SK-MEL-5 (cell line): ENCODE results near the gene CDK10. TPM values are rescaled to one million over a fixed set of nuclear protein-coding genes. Genes with fewer than 3 reads are reported as not detected.

Source experiments
- DNase-seq: peaks from one replicate; pipeline ENCODE4 v3.0.0-alpha.2; 2016; ENCODE audit warnings: low read depth, low spot score
- in situ Hi-C: cut with HindIII; loops from 2 replicates; pipeline ENCODE4 v1.10.0; 2016; ENCODE audit warnings: low sequenced_read_pairs, high pct_unique_total_duplicates, low pct_unique_long_range_greater_than_20kb
- polyA plus RNA-seq, 2 experiments: library from polyadenylated mRNA; depleted of rRNA; stranded (reverse); fragments of >200 nt; gene quantifications; 2 replicates each; pipeline ENCODE4 v1.2.3, GENCODE V29; 2015
- total RNA-seq: library from RNA; depleted of rRNA; stranded (reverse); fragments of >200 nt; shearing (Covaris generic); gene quantifications from 2 replicates; pipeline ENCODE4 v1.2.3, GENCODE V29; 2014; rRNA removed

The CDK10 gene
- total RNA-seq = 16.6 and 18.1 TPM in 2 replicates
- 22.4 and 23.8 TPM in 2 replicates for polyA plus RNA-seq (2015; cell fraction: cytosol; rRNA removed)
- polyA plus RNA-seq (2015; cell fraction: nucleus; rRNA removed) = 253 and 267 TPM in 2 replicates

DNA sequence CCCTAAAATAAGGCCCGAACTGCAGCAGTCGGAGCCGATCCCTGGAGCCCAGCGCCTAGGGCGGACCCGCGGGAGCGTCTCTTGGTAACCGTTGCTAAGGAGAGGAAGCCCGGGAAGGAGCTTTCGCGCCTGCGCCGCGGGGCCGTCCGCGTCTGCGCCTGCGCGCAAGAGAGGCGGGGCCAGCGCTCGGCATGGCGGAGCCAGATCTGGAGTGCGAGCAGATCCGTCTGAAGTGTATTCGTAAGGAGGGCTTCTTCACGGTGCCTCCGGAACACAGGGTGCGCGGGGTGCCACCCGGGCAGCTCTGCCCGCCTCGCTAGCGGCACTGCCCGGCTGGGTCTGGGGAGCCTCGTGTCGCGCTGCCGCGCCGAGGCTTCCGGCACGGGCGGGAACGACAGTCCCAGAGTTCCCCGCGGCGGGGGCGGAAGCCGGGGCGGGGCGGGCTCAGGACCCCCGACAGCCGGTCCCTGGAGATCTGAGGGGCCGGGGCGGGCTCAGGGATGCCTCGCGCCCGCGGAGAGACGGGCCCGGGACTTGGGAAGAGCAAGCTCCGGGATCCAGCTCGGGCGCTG is at the start of gene CDK10:
Gene CDK10 (plus strand): TSS at position 170 of the 572 bp plus-strand sequence. CDS start 22 bp downstream, at position 192.
- peak; percentile 83 for DNase-seq
- in situ Hi-C loops = no loop called here

GRCh38 chr16:89637379-89637778 is 49.1 kb upstream of the CDK10 start:
- in situ Hi-C loops = no loop called here
- DNase-seq = no peak

- in situ Hi-C loops = no loop called here
- DNase-seq = no peak
Observed at GRCh38 chr16:89638455-89638854, 48.0 kb upstream of the CDK10 start.

GRCh38 chr16:89639385-89639784 is 47.1 kb upstream of the CDK10 start:
- no peak for DNase-seq
- in situ Hi-C loops = no loop called here

DNA sequence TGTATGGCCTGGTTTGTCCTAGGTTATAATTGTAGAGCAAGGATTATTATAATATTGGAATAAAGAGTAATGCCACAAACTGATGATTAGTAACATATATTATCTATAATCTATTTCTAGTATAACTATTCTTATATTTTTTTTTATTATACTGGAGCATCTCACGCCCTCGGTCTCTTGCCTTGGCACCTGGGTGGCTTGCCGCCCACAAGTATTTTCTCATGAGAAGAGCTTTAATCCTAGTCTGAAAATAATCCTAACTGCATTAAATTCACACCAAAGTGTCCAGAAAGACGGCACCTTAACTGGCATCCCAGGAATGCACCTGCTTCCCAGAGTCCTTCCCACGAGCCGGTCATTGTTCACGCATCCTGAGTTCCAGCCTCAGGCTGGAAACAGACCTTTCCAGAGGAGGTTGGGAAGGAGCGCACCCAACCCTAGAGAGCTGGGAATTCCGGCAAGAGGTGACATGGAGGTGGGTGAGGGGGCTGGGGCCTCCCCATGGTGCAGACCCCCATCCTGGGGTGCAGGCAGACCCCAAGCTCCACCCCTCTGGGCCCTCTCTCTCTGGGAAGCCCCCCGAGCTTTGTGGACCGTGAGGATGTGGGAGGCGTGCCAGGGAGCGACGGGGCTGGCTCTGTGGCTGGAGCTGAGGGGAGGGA is 44.9 kb upstream of the CDK10 start:
- in situ Hi-C loops = no loop called here
- DNase-seq = no peak

- DNase-seq = no peak
- in situ Hi-C loops = no loop called here
Observed at GRCh38 chr16:89642574-89642973, 43.9 kb upstream of the CDK10 start.

DNA sequence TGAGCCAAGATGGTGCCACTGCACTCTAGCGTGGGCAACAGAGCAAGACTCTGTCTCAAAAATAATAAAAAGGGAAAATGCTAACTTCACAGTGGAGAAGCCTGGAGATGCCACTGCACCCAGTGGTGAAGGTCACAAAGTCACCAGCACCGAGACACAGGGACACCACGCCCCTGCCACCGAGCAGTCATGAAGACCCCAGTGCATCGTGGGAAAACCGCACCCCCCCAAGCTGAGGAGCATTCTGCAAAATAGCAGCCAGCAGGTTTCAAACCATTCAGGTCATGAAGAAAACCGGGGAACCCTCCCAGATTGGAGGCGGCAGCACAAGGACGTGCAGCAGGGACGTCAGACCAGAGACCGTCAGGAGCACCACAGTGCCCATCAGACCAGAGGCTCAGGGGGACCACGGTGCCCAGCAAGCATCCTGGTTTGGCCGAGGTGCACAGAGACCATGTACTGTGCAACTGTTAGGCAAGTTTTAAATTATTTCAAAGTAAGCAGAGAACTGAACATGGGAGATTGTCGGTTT is 42.7 kb upstream of the CDK10 start:
- in situ Hi-C loops = no loop called here

DNA sequence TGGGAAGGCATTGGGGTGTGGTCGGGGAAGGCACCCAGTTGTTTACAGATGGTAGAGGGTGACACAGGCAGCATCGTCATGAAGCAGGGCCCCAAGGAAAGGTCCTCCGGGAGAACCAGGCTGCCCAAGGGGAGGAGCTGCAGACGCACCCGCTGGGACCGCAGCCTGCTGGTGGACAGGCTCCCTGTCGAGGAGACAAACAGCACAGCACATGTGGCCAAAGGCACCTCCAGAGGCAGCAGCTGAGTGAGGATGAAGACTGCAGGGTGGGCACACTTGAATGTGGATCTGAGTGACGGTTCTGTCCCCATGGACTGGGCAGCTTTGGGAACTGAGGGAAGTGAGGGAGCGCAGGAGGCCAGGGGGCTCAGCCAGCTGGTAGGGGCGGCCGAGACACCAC is 41.4 kb upstream of the CDK10 start:
- in situ Hi-C loops = no loop called here
- no peak for DNase-seq

More for the DNA sequence above, 42.7 kb upstream of the CDK10 start:
- no peak for DNase-seq

DNA sequence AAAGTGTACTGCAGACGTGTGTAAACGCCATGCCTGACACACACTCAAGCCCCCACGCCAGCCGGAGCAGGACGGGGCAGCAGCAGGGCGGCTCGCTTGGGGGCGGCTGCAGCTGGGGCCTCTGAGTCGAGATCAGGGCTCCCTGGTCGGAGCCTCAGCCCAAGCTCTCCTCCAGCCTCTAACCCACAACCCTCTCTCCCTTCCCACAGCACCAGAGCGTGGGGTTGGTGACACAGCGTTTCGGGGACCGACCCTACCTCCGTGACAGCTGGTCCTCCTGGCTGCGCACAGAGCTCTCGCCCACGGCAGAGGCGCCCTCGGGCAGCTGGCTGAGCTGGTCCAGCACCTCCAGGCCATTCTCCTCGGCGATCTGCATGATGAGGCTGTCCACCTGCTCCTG is 40.2 kb upstream of the CDK10 start:
- in situ Hi-C loops = no loop called here

DNA sequence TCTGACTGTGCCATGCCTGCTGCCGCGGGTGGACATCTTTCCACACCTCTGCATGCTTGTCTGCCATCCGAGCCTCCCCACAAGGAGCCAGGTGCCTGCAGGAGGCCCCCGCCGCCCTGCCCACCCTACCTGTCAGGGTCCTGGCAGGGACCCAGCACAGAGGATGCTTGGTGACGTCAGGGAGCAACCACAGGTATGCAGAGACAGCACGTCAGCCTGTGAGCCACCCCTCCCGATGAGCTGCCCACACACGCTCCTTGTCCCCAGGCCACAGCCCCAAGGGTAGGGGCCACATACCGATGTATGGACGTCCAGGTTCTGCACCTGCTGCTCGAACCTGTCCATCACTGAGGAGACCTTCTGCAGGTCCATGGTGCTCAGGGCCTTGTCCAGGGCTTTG is 39.6 kb upstream of the CDK10 start:
- no peak for DNase-seq
- in situ Hi-C loops = no loop called here

More for the DNA sequence above, 40.2 kb upstream of the CDK10 start:
- DNase-seq = no peak

GRCh38 chr16:89651584-89651983 is 34.9 kb upstream of the CDK10 start:
- in situ Hi-C loops = no loop called here
- no peak for DNase-seq

DNA sequence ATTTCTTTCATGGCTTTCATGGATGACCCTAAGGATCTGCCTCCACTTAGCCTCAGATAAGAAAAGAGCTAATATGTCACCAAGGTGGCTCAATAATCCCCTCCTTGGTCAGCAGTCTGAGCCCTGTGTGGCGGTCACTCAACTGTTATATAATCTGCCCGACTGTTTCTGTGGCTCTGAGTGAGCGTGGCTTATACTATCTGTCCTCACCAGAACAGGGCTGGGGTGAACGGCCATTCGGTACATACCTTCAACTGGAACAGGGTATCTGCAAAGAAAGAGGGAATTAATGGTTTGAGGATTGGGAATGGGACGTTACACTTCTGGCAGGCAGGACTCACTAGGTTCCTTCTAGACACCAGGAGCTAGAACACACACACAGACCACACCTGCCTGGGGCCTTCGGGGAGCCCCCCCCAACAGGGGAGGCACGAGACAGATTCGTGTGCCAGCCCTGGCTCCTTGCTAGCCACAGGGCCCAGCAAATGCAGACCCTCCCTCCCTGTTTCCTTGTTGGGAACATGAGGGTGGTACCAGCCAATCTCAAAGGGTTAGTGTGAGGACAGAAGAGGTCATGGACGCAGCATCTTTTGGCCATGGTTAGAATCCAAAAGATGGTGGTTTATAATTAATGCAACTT is 32.7 kb upstream of the CDK10 start:
- in situ Hi-C loops = no loop called here
- DNase-seq = no peak

DNA sequence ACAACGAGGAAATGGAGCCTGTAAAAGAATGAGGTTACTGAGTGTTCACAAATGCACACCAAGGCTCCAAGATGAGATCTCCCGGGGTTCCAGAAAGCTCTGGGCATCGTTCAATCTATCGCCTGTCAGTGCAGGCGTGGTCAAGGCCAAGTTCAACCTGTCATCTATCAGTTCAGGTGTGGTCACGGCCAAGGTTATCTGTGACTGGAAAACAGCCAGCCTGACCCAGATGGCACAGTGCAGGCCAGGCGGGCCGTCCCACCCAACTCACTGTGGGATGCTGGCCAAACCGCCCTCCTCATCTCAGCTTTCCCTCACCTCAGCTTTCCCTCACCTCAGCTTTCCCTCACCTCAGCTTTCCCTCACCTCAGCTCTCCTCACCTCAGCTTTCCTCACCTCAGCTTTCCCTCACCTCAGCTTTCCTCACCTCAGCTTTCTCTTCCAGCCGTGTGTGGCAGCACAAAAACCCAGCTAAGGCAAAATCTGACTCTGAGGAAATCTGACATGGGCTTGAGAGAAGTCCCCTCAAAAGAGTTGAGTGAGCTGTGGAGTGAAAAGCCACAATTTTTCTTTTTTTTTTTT is 31.3 kb upstream of the CDK10 start:
- in situ Hi-C loops = no loop called here
- no peak for DNase-seq

GRCh38 chr16:89656435-89657121 is 29.9 kb upstream of the CDK10 start:
- no peak for DNase-seq
- in situ Hi-C loops = no loop called here

DNA sequence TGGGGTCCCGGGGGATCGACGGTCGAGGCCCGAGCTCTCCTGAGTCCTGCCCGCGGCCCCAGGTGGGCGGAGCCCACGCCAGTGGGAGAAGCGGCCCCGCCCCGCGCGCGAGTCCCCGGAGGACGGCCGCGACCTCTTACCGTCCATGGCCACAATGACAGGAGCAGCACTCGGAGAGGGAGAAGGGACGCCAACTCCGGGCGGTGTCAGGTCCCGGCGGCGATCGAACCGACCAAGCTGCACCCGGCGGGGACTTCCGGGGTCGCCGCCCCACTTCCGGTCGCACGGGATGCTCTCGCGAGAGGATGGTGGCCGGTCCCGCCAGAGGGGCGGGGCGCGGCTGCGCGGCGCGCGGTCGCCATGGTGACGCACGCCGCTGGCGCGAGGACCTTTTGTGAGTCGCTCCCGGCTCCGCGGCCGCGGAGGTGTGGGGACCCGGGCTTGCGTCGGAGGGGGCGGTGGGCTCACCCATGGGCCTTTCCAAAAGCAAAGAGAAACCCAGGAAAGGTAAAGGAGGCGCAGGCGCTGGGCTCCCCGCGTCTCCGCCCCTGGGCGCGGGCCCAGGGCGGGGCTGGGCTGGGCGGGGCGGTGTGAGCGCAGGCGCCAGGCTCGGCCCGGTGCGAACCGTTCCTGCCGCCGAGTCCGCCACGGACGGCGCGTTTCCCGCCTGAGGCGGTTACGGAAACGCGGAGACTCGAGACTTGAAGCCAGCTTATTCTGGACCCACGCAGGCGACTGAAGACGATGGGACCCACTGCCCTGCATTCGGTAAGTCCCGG is 28.9 kb upstream of the CDK10 start, which contains the start of the genes CHMP1A and SPATA33:
Gene CHMP1A (minus strand): TSS at position 267 of the 779 bp plus-strand sequence. CDS start 120 bp downstream, at position 147.
Gene SPATA33 (plus strand): TSS at position 395 of the 779 bp plus-strand sequence. CDS start 76 bp downstream, at position 471.
- in situ Hi-C loops = no loop called here
- DNase-seq = peak; percentile 75

DNA sequence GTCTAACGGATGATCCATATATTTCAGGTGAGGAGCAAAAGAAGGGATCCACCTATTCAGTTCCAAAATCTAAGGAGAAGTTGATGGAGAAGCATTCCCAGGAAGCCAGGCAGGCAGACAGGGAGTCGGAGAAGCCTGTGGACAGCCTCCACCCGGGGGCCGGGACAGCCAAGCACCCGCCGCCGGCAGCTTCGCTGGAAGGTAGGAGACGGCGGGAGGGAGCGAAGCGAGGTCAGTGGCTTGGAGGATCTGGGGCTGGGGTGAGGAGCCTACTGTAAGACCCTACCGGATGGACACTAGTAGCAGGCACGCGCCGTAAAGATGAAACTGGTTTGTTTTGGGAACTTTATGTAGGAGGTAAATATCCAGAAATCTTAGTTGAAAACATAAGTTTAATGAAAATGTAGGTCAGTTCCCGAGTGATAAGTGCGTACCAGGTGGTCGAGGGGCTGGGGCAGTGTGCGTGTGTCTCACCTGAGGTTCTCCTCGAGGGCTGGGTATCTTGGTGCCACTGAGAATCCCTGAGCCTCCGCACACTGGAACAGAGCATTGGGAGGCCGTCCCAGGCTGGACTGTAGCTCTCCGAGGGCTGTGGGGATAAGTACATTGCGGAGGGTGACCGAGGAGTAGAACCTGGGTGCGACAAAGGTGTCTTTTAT is 28.1 kb upstream of the CDK10 start:
- in situ Hi-C loops = no loop called here
- no peak for DNase-seq
